Measurements from ENCODE around the gene UNC13A. TPM values are rescaled to one million over a fixed set of nuclear protein-coding genes. Genes with fewer than 3 reads are reported as not detected.
A peak's percentile ranks its signal among the peaks of the same experiment; 100 is the strongest.

The UNC13A gene
- total RNA-seq, 1 experiment from 2014 or later: 0.18 TPM

- DNase-seq: peak; percentile 95
- Mint-ChIP-seq H3K27me3 (ENCODE audit: insufficient read depth, unreplicated experiment) (no peaks in the 10 kb centered on the region), H3K36me3 (ENCODE audit: insufficient read depth, unreplicated experiment) (peaks cover 25% of the 10 kb centered on the region), H3K9me3 (ENCODE audit: unreplicated experiment) (no peaks in the 10 kb centered on the region), H3K4me3 (ENCODE audit: unreplicated experiment) (peak overlapping the region; percentile 73), H3K27ac (ENCODE audit: unreplicated experiment) (peak overlapping the region; percentile 81), H3K4me1 (ENCODE audit: low read depth, unreplicated experiment) (peaks cover 6% of the 10 kb centered on the region)
- no peaks in the 10 kb centered on the region for H3K9me3 ChIP-seq
- ChIA-PET POLR2A (interaction anchor here (0.5 to 1.2 kb wide), 6 partner anchors 46 to 254 kb away, joined by 3 to 6 read pairs (median 3); partner anchors contain the start of genes MAP1S, PGLS and RPL18A), CTCF (interaction anchor here (0.6 to 2.1 kb wide), 22 partner anchors 9 to 327 kb away, joined by 3 to 20 read pairs (median 4); partner anchors contain the start of genes CCDC124, PGLS, RPL18A and SLC27A1)
- no peaks in the 10 kb centered on the region for H3K36me3 ChIP-seq (ENCODE audit: control insufficient read depth, insufficient read depth, low read length)
- intact Hi-C loops (cut with micrococcal nuclease; ENCODE audit: unreplicated experiment): loop anchor here (2.0 to 10.0 kb wide), 3 partner anchors 49 to 149 kb away; partner anchors contain the start of genes COLGALT1 and FCHO1
- peak; percentile 52 to 66 for TF ChIP-seq CTCF (IDR thresholded peaks at IDR 0.05; ENCODE audit: insufficient read depth in 1 of 2, low read depth in 1 of 2, low read length in 1 of 2, severe bottlenecking in 1 of 2, unreplicated experiment in 1 of 2)
- H3K4me3 ChIP-seq (ENCODE audit: low read depth, low read length): peak overlapping the region; percentile 65
- H3K27me3 ChIP-seq (replicated peaks; ENCODE audit: control insufficient read depth, insufficient read depth, low read length): no peaks in the 10 kb centered on the region
- H3K4me1 ChIP-seq: no peaks in the 10 kb centered on the region
- no TSS peak for BruUV-seq (replicated peaks)
Observed at GRCh38 chr19:17605761-17606589, 82.2 kb downstream of the UNC13A start.

- H3K27me3 Mint-ChIP-seq (ENCODE audit: insufficient read depth, unreplicated experiment): no peaks in the 10 kb centered on the region
- intact Hi-C loops (cut with micrococcal nuclease; ENCODE audit: unreplicated experiment): loop anchor here (5.0 to 10.0 kb wide), 2 partner anchors 48 to 150 kb away; partner anchors contain the start of genes COLGALT1 and FCHO1
- H3K36me3 Mint-ChIP-seq (ENCODE audit: insufficient read depth, unreplicated experiment): peaks cover 25% of the 10 kb centered on the region
- peaks cover 6% of the 10 kb centered on the region for H3K4me1 Mint-ChIP-seq (ENCODE audit: low read depth, unreplicated experiment)
- CTCF ChIA-PET: interaction anchor here (1.4 to 1.7 kb wide), 2 partner anchors 31 to 134 kb away, joined by 4 read pairs; partner anchors contain the start of gene SLC27A1
- BruUV-seq (replicated peaks): no TSS peak
- no peak for TF ChIP-seq CTCF (IDR thresholded peaks at IDR 0.05; ENCODE audit: insufficient read depth in 1 of 2, low read depth in 1 of 2, low read length in 1 of 2, severe bottlenecking in 1 of 2, unreplicated experiment in 1 of 2)
- peak overlapping the region; percentile 65 for H3K4me3 ChIP-seq (ENCODE audit: low read depth, low read length)
- H3K27ac Mint-ChIP-seq (ENCODE audit: unreplicated experiment): no peak overlapping the region
- no peaks in the 10 kb centered on the region for H3K9me3 Mint-ChIP-seq (ENCODE audit: unreplicated experiment)
- POLR2A ChIA-PET: no interaction called here
- no peak for DNase-seq
- H3K9me3 ChIP-seq: no peaks in the 10 kb centered on the region
- H3K4me3 Mint-ChIP-seq (ENCODE audit: unreplicated experiment): peak overlapping the region; percentile 73
- H3K4me1 ChIP-seq: no peaks in the 10 kb centered on the region
- no peaks in the 10 kb centered on the region for H3K36me3 ChIP-seq (ENCODE audit: control insufficient read depth, insufficient read depth, low read length)
- H3K27me3 ChIP-seq (replicated peaks; ENCODE audit: control insufficient read depth, insufficient read depth, low read length): no peaks in the 10 kb centered on the region
Observed at GRCh38 chr19:17605117-17605516, 83.0 kb downstream of the UNC13A start.

GRCh38 chr19:17604372-17605025 lies 83.7 kb downstream of the UNC13A start:
- peaks cover 6% of the 10 kb centered on the region for H3K4me1 Mint-ChIP-seq (ENCODE audit: low read depth, unreplicated experiment)
- no peak overlapping the region for H3K4me3 Mint-ChIP-seq (ENCODE audit: unreplicated experiment)
- POLR2A ChIA-PET: interaction anchor here (0.7 kb wide), 1 partner anchor 18 kb away, joined by 3 read pairs; no protein-coding TSS in a partner anchor
- intact Hi-C loops (cut with micrococcal nuclease; ENCODE audit: unreplicated experiment): loop anchor here (5.0 to 10.0 kb wide), 2 partner anchors 47 to 150 kb away; partner anchors contain the start of genes COLGALT1 and FCHO1
- TF ChIP-seq CTCF (IDR thresholded peaks at IDR 0.05; ENCODE audit: insufficient read depth in 1 of 2, low read depth in 1 of 2, low read length in 1 of 2, severe bottlenecking in 1 of 2, unreplicated experiment in 1 of 2): no peak
- Histone ChIP-seq H3K4me3 (ENCODE audit: low read depth, low read length) (no peak overlapping the region), H3K27me3 (replicated peaks; ENCODE audit: control insufficient read depth, insufficient read depth, low read length) (no peaks in the 10 kb centered on the region), H3K36me3 (ENCODE audit: control insufficient read depth, insufficient read depth, low read length) (no peaks in the 10 kb centered on the region), H3K4me1 (no peaks in the 10 kb centered on the region), H3K9me3 (no peaks in the 10 kb centered on the region)
- no peak for DNase-seq
- CTCF ChIA-PET: interaction anchor here (1.7 kb wide), 1 partner anchor 30 kb away, joined by 4 read pairs; no protein-coding TSS in a partner anchor
- H3K27ac Mint-ChIP-seq (ENCODE audit: unreplicated experiment): no peak overlapping the region
- no peaks in the 10 kb centered on the region for H3K27me3 Mint-ChIP-seq (ENCODE audit: insufficient read depth, unreplicated experiment)
- peaks cover 22% of the 10 kb centered on the region for H3K36me3 Mint-ChIP-seq (ENCODE audit: insufficient read depth, unreplicated experiment)
- BruUV-seq (replicated peaks): TSS peak; percentile 44
- H3K9me3 Mint-ChIP-seq (ENCODE audit: unreplicated experiment): no peaks in the 10 kb centered on the region
